HepG2 (cell line): Measurements from ENCODE around the gene VENTX. TPM values are rescaled to one million over a fixed set of nuclear protein-coding genes. Genes with fewer than 3 reads are reported as not detected.

Experiments used
- ATAC-seq: fragments of 200-7000 bp; cut with Tn5 transposase; 3 replicates; pipeline ENCODE4 v1.9.1; 2020; ENCODE audit warnings: mild to moderate bottlenecking, moderate library complexity
- BruUV-seq: library from RNA; stranded (reverse); fragments of 400-500 nt; replicated peaks from 2 replicates; lab custom pipeline; 2021; lab: Mats Ljungman, UMichigan
- CTCF ChIA-PET: fragments of 300-600 bp; formaldehyde crosslinking; extraction: SDS; loops from one replicate; lab custom pipeline; 2021; ENCODE audit warnings: low total read pairs, inconsistent platforms, low intra/inter-chr PET ratio; lab: Yijun Ruan, JAX
- POLR2A ChIA-PET: fragments of 350-600 bp; sonication (Branson Sonifier 250); formaldehyde crosslinking; loops from one replicate; lab custom pipeline; 2020; ENCODE audit warnings: antibody characterized with exemption, inconsistent platforms; lab: Yijun Ruan, JAX
- DNase-seq: peaks from one replicate; pipeline ENCODE4 v3.0.0-alpha.2; 2015; ENCODE audit warnings: low spot score
- FAIRE-seq: peaks from 3 replicates; lab custom pipeline; 2011; peaks lifted over from hg19 to GRCh38; lab: Jason Lieb, UNC
- H2AFZ ChIP-seq: one replicate; pipeline ENCODE4 v1.6.1; 2011; ENCODE audit warnings: low read length, inconsistent platforms
- H3K27ac ChIP-seq: fragments of 300-600 bp; 3 replicates; pipeline ENCODE4 v1.8.0; 2011; ENCODE audit warnings: mixed run types, mild to moderate bottlenecking, mixed read lengths, low read length, inconsistent platforms; ENCODE audit not compliant: insufficient read depth; ENCODE audit errors: extremely low read length
- H3K27me3 ChIP-seq, 2 experiments: fragments of 200-600 bp in 1 of 2; 2 replicates in 1 of 2; 3 replicates in 1 of 2; pipeline versions ENCODE4 v1.6.0 to v1.8.0; 2011; ENCODE audit warnings: low read length in 2 of 2, mild to moderate bottlenecking in 2 of 2, moderate library complexity in 2 of 2, inconsistent platforms in 1 of 2; ENCODE audit not compliant: insufficient read depth in 2 of 2, control insufficient read depth in 1 of 2
- H3K36me3 ChIP-seq, 2 experiments: fragments of 200-600 bp in 1 of 2; replicated peaks in 1 of 2; 2 replicates in 1 of 2; 3 replicates in 1 of 2; pipeline versions ENCODE4 v1.5.1 to v1.8.0; 2011; ENCODE audit warnings: low read length in 2 of 2, inconsistent platforms in 1 of 2; ENCODE audit not compliant: insufficient read depth in 2 of 2, control insufficient read depth in 1 of 2
- H3K4me1 ChIP-seq: 2 replicates; pipeline ENCODE4 v1.5.1; 2012; ENCODE audit warnings: low read length, inconsistent platforms; ENCODE audit not compliant: insufficient read depth
- H3K4me2 ChIP-seq: 2 replicates; pipeline ENCODE4 v1.6.0; 2011; ENCODE audit warnings: low read depth, low read length, inconsistent platforms
- H3K4me3 ChIP-seq, 3 experiments: fragments of 200-600 bp in 1 of 3; sonication (generic), shearing (Covaris generic) in 1 of 3; replicated peaks in 1 of 3; 2 replicates each; pipeline ENCODE4 v1.5.1; 2011 to 2016; ENCODE audit warnings: low read length in 3 of 3, inconsistent platforms in 2 of 3, low read depth in 2 of 3, mild to moderate bottlenecking in 2 of 3, control low read depth in 1 of 3, mixed read lengths in 1 of 3; ENCODE audit not compliant: insufficient read depth in 1 of 3
- H3K79me2 ChIP-seq: one replicate; pipeline ENCODE4 v1.6.1; 2011; ENCODE audit warnings: low read length, inconsistent platforms; ENCODE audit not compliant: insufficient read depth
- H3K9ac ChIP-seq: 2 replicates; pipeline ENCODE4 v1.6.0; 2011; ENCODE audit warnings: mild to moderate bottlenecking, low read depth, low read length, inconsistent platforms; ENCODE audit not compliant: insufficient read depth
- H3K9me3 ChIP-seq: 2 replicates; pipeline ENCODE4 v1.5.1; 2012; ENCODE audit warnings: mild to moderate bottlenecking, low read length
- H4K20me1 ChIP-seq: 2 replicates; pipeline ENCODE4 v1.6.0; 2011; ENCODE audit warnings: inconsistent platforms, mild to moderate bottlenecking, low read length, moderate library complexity; ENCODE audit not compliant: insufficient read depth
- AGO2 ChIP-seq: fragments of 200-400 bp; formaldehyde crosslinking; optimal IDR thresholded peaks from 2 replicates; pipeline ENCODE3; 2017; ENCODE audit warnings: mild to moderate bottlenecking, low read depth, low read length, moderate library complexity
- ATF1 ChIP-seq: IDR thresholded peaks from 2 replicates; pipeline ENCODE4 v1.6.1; 2016; ENCODE audit warnings: mild to moderate bottlenecking, control low read depth
- CEBPG ChIP-seq: IDR thresholded peaks from 2 replicates; pipeline ENCODE4 v1.6.1; 2016
- CHD2 ChIP-seq: IDR thresholded peaks from 2 replicates; pipeline ENCODE4 v1.6.1; 2011; ENCODE audit warnings: low read depth, low read length, improper control_type of control experiment
- HIVEP1 ChIP-seq: sonication (generic); formaldehyde crosslinking; IDR thresholded peaks from 2 replicates; pipeline ENCODE4 v1.4.0; 2020; ENCODE audit warnings: mild to moderate bottlenecking, missing genetic modification reagents
- HMG20A ChIP-seq: IDR thresholded peaks from 2 replicates; pipeline ENCODE4 v1.6.1; 2016; ENCODE audit warnings: borderline replicate concordance
- HNRNPUL1 ChIP-seq: fragments of 200-400 bp; formaldehyde crosslinking; IDR thresholded peaks from 2 replicates; pipeline ENCODE4 v1.6.1; 2017; ENCODE audit warnings: low read depth, mild to moderate bottlenecking, low read length, moderate library complexity
- IRF2 ChIP-seq: IDR thresholded peaks from 2 replicates; pipeline ENCODE4 v1.6.1; 2018; ENCODE audit warnings: missing genetic modification reagents, missing compliant biosample characterization
- KLF11 ChIP-seq: IDR thresholded peaks from 2 replicates; pipeline ENCODE4 v1.6.1; 2016; ENCODE audit warnings: missing compliant biosample characterization
- NBN ChIP-seq: fragments of 450-650 bp; conservative IDR thresholded peaks from 2 replicates; pipeline ENCODE4 v1.6.1; 2017
- NFATC3 ChIP-seq: sonication (generic); formaldehyde crosslinking; IDR thresholded peaks from 2 replicates; pipeline ENCODE4 v1.5.1; 2020; ENCODE audit warnings: mild to moderate bottlenecking, missing genetic modification reagents
- PCBP2 ChIP-seq: fragments of 200-400 bp; formaldehyde crosslinking; optimal IDR thresholded peaks from 2 replicates; pipeline ENCODE3; 2018; ENCODE audit warnings: low read length, low read depth; ENCODE audit not compliant: poor library complexity, severe bottlenecking
- RELA ChIP-seq: sonication (generic); formaldehyde crosslinking; IDR thresholded peaks from 2 replicates; pipeline ENCODE4 v1.4.0; 2020; ENCODE audit warnings: missing genetic modification reagents
- RNF2 ChIP-seq: fragments of 450-650 bp; conservative IDR thresholded peaks from 2 replicates; pipeline ENCODE4 v1.6.1; 2016; ENCODE audit warnings: low read depth
- TOE1 ChIP-seq: sonication (generic); formaldehyde crosslinking; IDR thresholded peaks from 2 replicates; pipeline ENCODE4 v1.4.0; 2020; ENCODE audit warnings: mild to moderate bottlenecking, missing genetic modification reagents
- XRCC5 ChIP-seq: fragments of 200-400 bp; formaldehyde crosslinking; optimal IDR thresholded peaks from 2 replicates; pipeline ENCODE3; 2017; ENCODE audit warnings: mild to moderate bottlenecking, low read length
- ZBTB38 ChIP-seq: sonication (generic); formaldehyde crosslinking; IDR thresholded peaks from 2 replicates; pipeline ENCODE4 v1.5.1; 2020; ENCODE audit warnings: mild to moderate bottlenecking, missing genetic modification reagents
- ZFP82 ChIP-seq: sonication (generic); formaldehyde crosslinking; IDR thresholded peaks from 2 replicates; pipeline ENCODE4 v1.5.1; 2020; ENCODE audit warnings: mild to moderate bottlenecking, missing genetic modification reagents, borderline replicate concordance
- ZNF234 ChIP-seq: sonication (generic); formaldehyde crosslinking; conservative IDR thresholded peaks from 2 replicates; pipeline ENCODE4 v1.5.1; 2020; ENCODE audit warnings: mild to moderate bottlenecking, missing genetic modification reagents
- ZNF329 ChIP-seq: sonication (generic); formaldehyde crosslinking; IDR thresholded peaks from 2 replicates; pipeline ENCODE4 v1.9.0; 2021; ENCODE audit warnings: low read depth, mild to moderate bottlenecking, missing genetic modification reagents
- ZNF547 ChIP-seq: sonication (generic); formaldehyde crosslinking; IDR thresholded peaks from 2 replicates; pipeline ENCODE4 v1.5.1; 2020; ENCODE audit warnings: mild to moderate bottlenecking, missing genetic modification reagents
- ZNF629 ChIP-seq: sonication (generic); formaldehyde crosslinking; conservative IDR thresholded peaks from 2 replicates; pipeline ENCODE4 v1.5.0; 2020; ENCODE audit warnings: missing genetic modification reagents
- ZNF652 ChIP-seq: IDR thresholded peaks from 2 replicates; pipeline ENCODE4 v1.6.1; 2016; ENCODE audit warnings: low read depth, borderline replicate concordance
- ZNF737 ChIP-seq: sonication (generic); formaldehyde crosslinking; IDR thresholded peaks from 2 replicates; pipeline ENCODE4 v1.5.0; 2020; ENCODE audit warnings: missing genetic modification reagents, mild to moderate bottlenecking, borderline replicate concordance
- WGBS: methylation state at CpG from one replicate; pipeline ENCODE4 v1.1.6; 2017; ENCODE audit warnings: low lambda C conversion rate; 5-methylcytosine and 5-hydroxymethylcytosine counted together
- in situ Hi-C: cut with HindIII; loops from 2 replicates; pipeline ENCODE4 v1.10.0; 2017; ENCODE audit warnings: low pct_unique_long_range_greater_than_20kb; ENCODE audit not compliant: extremely low pct_ligation_motif_present
- intact Hi-C: fragments of 100-400 bp; cut with micrococcal nuclease; formaldehyde crosslinking; loops from one replicate; pipeline ENCODE4 v1.10.0; 2022; ENCODE audit not compliant: unreplicated experiment
- polyA plus RNA-seq, 8 experiments: library from polyadenylated mRNA; depleted of rRNA in 3 of 8; stranded (reverse) in 7 of 8; unstranded in 1 of 8; fragments of >200 nt; fragmentation: Illumina TruSeq in 4 of 8; extraction: Trizol in 4 of 8; gene quantifications; 2 replicates each; pipeline versions ENCODE4 v1.2.1 to v1.2.3, GENCODE V29; 2011 to 2016; ENCODE audit warnings: low read depth in 4 of 8, missing spikeins in 1 of 8, mixed read lengths in 1 of 8; ENCODE audit not compliant: insufficient read depth in 1 of 8
- total RNA-seq, 5 experiments: library from RNA; depleted of rRNA; stranded (reverse); fragments of >200 nt; fragmentation: Illumina TruSeq; extraction: Trizol; gene quantifications; 2 replicates each; pipeline ENCODE4 v1.2.3, GENCODE V29; 2016; ENCODE audit warnings: low read depth in 1 of 5
- TF ChIP-seq, protein P1 (sequence below): IDR thresholded peaks from 2 replicates; pipeline ENCODE4 v1.6.1; 2016; ENCODE audit warnings: missing compliant biosample characterization, missing genetic modification reagents, borderline replicate concordance
- TF ChIP-seq, protein P2 (sequence below): sonication (generic); formaldehyde crosslinking; IDR thresholded peaks from 2 replicates; pipeline ENCODE4 v1.5.1; 2020; ENCODE audit warnings: mild to moderate bottlenecking, missing genetic modification reagents, moderate library complexity

Gene VENTX
- total and polyA plus RNA-seq, 2 of the 13 experiments (the other 11 are each of a cell fraction or from before 2014, with no cell fraction given) = not detected

DNA sequence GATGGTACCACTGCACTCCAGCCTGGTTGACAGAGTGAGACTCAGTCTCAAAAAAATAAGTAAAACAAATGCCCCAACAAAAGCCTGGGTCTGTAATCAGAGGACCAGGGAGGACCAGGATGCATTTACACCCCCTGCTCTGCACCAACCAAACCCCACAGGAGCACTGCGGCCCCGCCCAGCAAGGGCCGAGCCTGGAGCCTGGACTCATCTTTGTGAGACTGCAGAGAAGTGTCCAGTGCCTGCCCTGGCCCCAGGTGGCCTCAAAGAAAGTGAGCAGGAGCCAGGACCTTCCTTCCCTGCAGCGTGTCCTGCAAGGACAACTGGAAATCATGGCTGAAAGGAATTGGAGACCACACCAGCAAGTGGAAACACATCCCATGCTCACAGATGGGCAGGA, 46.0 kb upstream of the VENTX start:
- 8% methylated on average over 4 of the region's 4 CpGs for WGBS

DNA sequence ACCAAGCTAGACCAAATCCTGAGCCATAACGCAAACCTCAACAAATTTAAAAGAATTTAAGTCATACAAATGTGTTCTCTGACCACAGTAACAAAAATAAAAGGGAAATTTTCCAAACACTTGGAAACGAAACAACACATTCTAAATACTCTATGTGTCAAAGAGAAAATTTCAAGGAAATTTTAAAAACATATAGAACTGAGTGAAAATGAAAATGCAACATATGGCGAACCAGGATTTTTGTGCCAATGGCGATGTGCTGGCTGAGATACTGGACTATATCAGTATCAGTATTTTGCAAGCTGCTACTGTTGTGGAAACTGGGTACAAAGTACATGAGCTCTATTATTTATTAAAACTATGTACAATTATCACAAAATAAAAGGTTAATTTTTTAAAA, 43.5 kb upstream of the VENTX start:
- ChIA-PET CTCF (no interaction called here), POLR2A (no interaction called here)
- H3K27ac ChIP-seq = no peak overlapping the region
- in situ Hi-C loops = no loop called here
- no peaks in the 10 kb centered on the region for H4K20me1 ChIP-seq
- no peak for DNase-seq
- BruUV-seq = no TSS peak
- no peak overlapping the region for H3K4me3 ChIP-seq
- intact Hi-C loops = no loop called here
- no peaks in the 10 kb centered on the region for H3K4me1 ChIP-seq
- no peak overlapping the region for H3K9ac ChIP-seq
- FAIRE-seq = no peak
- no peaks in the 10 kb centered on the region for H3K79me2 ChIP-seq
- 6% methylated on average over 4 of the region's 4 CpGs for WGBS
- no peak overlapping the region for H2AFZ ChIP-seq
- H3K27me3 ChIP-seq = peaks cover 17 to 62% of the 10 kb centered on the region in 2 experiments; a peak in 4 of 5 replicates
- H3K36me3 ChIP-seq = no peaks in the 10 kb centered on the region
- no peak overlapping the region for H3K4me2 ChIP-seq
- H3K9me3 ChIP-seq = no peaks in the 10 kb centered on the region
- ATAC-seq = no peak
- TF ChIP-seq ZNF652 (CRISPR knock-in tag) = no peak
- TF ChIP-seq ZNF737 = no peak
- TF ChIP-seq, protein P1, sequence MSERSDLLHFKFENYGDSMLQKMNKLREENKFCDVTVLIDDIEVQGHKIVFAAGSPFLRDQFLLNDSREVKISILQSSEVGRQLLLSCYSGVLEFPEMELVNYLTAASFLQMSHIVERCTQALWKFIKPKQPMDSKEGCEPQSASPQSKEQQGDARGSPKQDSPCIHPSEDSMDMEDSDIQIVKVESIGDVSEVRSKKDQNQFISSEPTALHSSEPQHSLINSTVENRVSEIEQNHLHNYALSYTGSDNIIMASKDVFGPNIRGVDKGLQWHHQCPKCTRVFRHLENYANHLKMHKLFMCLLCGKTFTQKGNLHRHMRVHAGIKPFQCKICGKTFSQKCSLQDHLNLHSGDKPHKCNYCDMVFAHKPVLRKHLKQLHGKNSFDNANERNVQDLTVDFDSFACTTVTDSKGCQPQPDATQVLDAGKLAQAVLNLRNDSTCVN (CRISPR knock-in tag) = no peak
- TF ChIP-seq IRF2 (CRISPR knock-in tag) = no peak
- TF ChIP-seq XRCC5 = no peak
- TF ChIP-seq CHD2 = no peak
- no peak for TF ChIP-seq TOE1
- TF ChIP-seq NBN = no peak
- no peak for TF ChIP-seq ZNF547 (CRISPR knock-in tag)
- TF ChIP-seq, protein P2, sequence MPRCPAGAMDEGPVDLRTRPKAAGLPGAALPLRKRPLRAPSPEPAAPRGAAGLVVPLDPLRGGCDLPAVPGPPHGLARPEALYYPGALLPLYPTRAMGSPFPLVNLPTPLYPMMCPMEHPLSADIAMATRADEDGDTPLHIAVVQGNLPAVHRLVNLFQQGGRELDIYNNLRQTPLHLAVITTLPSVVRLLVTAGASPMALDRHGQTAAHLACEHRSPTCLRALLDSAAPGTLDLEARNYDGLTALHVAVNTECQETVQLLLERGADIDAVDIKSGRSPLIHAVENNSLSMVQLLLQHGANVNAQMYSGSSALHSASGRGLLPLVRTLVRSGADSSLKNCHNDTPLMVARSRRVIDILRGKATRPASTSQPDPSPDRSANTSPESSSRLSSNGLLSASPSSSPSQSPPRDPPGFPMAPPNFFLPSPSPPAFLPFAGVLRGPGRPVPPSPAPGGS (CRISPR knock-in tag) = no peak
- TF ChIP-seq ZNF329 (CRISPR knock-in tag) = no peak
- TF ChIP-seq HNRNPUL1 = no peak
- no peak for TF ChIP-seq HIVEP1 (CRISPR knock-in tag)

More for the DNA sequence above, 46.0 kb upstream of the VENTX start:
- H3K9ac ChIP-seq = no peak overlapping the region
- no peak for ATAC-seq
- no peaks in the 10 kb centered on the region for H3K36me3 ChIP-seq
- no peak overlapping the region for H3K4me3 ChIP-seq
- no peaks in the 10 kb centered on the region for H3K79me2 ChIP-seq
- H3K27me3 ChIP-seq = peaks cover 16 to 58% of the 10 kb centered on the region in 2 experiments; a peak in 4 of 5 replicates
- BruUV-seq = no TSS peak
- ChIA-PET POLR2A (no interaction called here), CTCF (no interaction called here)
- DNase-seq = no peak
- no peak overlapping the region for H2AFZ ChIP-seq
- TF ChIP-seq ZFP82 = no peak
- no peak for TF ChIP-seq XRCC5
- no peak for TF ChIP-seq RELA
- TF ChIP-seq KLF11 (CRISPR knock-in tag) = no peak
- TF ChIP-seq AGO2 = no peak
- no peak for TF ChIP-seq CEBPG (CRISPR knock-in tag)
- no peak for TF ChIP-seq PCBP2
- no peak for TF ChIP-seq ZBTB38 (CRISPR knock-in tag)
- TF ChIP-seq ATF1 = no peak
- no peak for TF ChIP-seq ZNF234 (CRISPR knock-in tag)
- TF ChIP-seq RNF2 = no peak
- no peak for TF ChIP-seq NFATC3 (CRISPR knock-in tag)
- TF ChIP-seq ZNF629 = no peak
- no peak for TF ChIP-seq HMG20A
- H3K9me3 ChIP-seq = no peaks in the 10 kb centered on the region
- in situ Hi-C loops (no loop called here), intact Hi-C loops (no loop called here)
- FAIRE-seq = no peak
- H3K27ac ChIP-seq = no peak overlapping the region
- no peaks in the 10 kb centered on the region for H4K20me1 ChIP-seq
- no peak overlapping the region for H3K4me2 ChIP-seq
- peaks cover 10% of the 10 kb centered on the region; the same call in 1 of the 2 replicates for H3K4me1 ChIP-seq
